Endodermal cell (in vitro differentiated cells): ENCODE results near the gene CCRL2. TPM values are rescaled to one million over a fixed set of nuclear protein-coding genes. Genes with fewer than 3 reads are reported as not detected.

Source experiments
- DNase-seq: peaks from one replicate; pipeline ENCODE4 v3.0.0-alpha.2; 2017
- H3K27ac ChIP-seq: 2 replicates; pipeline ENCODE4 v1.5.1; 2013; ENCODE audit warnings: mild to moderate bottlenecking, low read depth, low read length, moderate library complexity
- H3K27me3 ChIP-seq: 2 replicates; pipeline ENCODE4 v1.6.1; 2013; ENCODE audit warnings: mild to moderate bottlenecking, low read length, moderate library complexity; ENCODE audit not compliant: insufficient read depth, control insufficient read depth, poor library complexity, severe bottlenecking
- H3K36me3 ChIP-seq: 2 replicates; pipeline ENCODE4 v1.7.0; 2013; ENCODE audit warnings: mild to moderate bottlenecking, low read length, moderate library complexity; ENCODE audit not compliant: control insufficient read depth, insufficient read depth
- H3K4me1 ChIP-seq: one replicate; pipeline ENCODE4 v1.7.0; 2013; ENCODE audit warnings: low read length; ENCODE audit not compliant: control insufficient read depth, insufficient read depth
- H3K4me3 ChIP-seq: 2 replicates; pipeline ENCODE4 v1.5.1; 2013; ENCODE audit warnings: mild to moderate bottlenecking, low read length, moderate library complexity
- H3K9ac ChIP-seq: 2 replicates; pipeline ENCODE4 v1.6.1; 2013; ENCODE audit warnings: mild to moderate bottlenecking, low read length, moderate library complexity; ENCODE audit not compliant: poor library complexity, severe bottlenecking; ENCODE audit errors: extremely low read depth
- H3K9me3 ChIP-seq: 2 replicates; pipeline ENCODE4 v1.6.1; 2013; ENCODE audit warnings: mild to moderate bottlenecking, low read length, moderate library complexity; ENCODE audit not compliant: control insufficient read depth
- H3K27ac Mint-ChIP-seq: 2 replicates; pipeline ENCODE4 v1.8.0; 2020; ENCODE audit warnings: mixed read lengths
- H3K27me3 Mint-ChIP-seq: 2 replicates; pipeline ENCODE4 v1.8.0; 2021; ENCODE audit warnings: mild to moderate bottlenecking, mixed read lengths; ENCODE audit not compliant: insufficient read depth
- H3K36me3 Mint-ChIP-seq: 2 replicates; pipeline ENCODE4 v1.8.0; 2020; ENCODE audit warnings: low read depth, mixed read lengths
- H3K4me1 Mint-ChIP-seq: 2 replicates; pipeline ENCODE4 v1.8.0; 2020; ENCODE audit warnings: mixed read lengths
- H3K4me3 Mint-ChIP-seq: 2 replicates; pipeline ENCODE4 v1.8.0; 2020; ENCODE audit warnings: mild to moderate bottlenecking, moderate library complexity, mixed read lengths
- H3K9me3 Mint-ChIP-seq: 2 replicates; pipeline ENCODE4 v1.8.0; 2020; ENCODE audit warnings: mild to moderate bottlenecking, mixed read lengths
- CTCF ChIP-seq: fragments of 200-600 bp; sonication (generic); conservative IDR thresholded peaks from 2 replicates; pipeline ENCODE4 v1.5.0; 2021; ENCODE audit warnings: antibody characterized with exemption, mild to moderate bottlenecking
- WGBS, 2 experiments: methylation state at CpG; one replicate each; pipeline versions ENCODE4 v1.1.5 to v1.1.7; 2013; ENCODE audit warnings: missing lambda C conversion rate in 2 of 2, mixed read lengths in 1 of 2; ENCODE audit not compliant: insufficient coverage in 1 of 2, insufficient read length in 1 of 2; 5-methylcytosine and 5-hydroxymethylcytosine counted together
- total RNA-seq, 2 donors: library from RNA; stranded (reverse); fragmentation: NEBNext Ultra II Directional in 1 of 2; extraction: Animal tissue kit (Norgen Biotek cat#: 25700) in 1 of 2; gene quantifications; 2 replicates in 1 of 2; 3 replicates in 1 of 2; pipeline ENCODE4 v1.2.1, GENCODE V29; 2021

The CCRL2 gene
- total RNA-seq, 2 donors from 2014 or later: not detected

GRCh38 chr3:46417841-46418611, 11.0 kb downstream of the CCRL2 start:
- H3K4me3 Mint-ChIP-seq: no peak overlapping the region
- Histone ChIP-seq H3K4me3 (no peak overlapping the region), H3K27ac (no peak overlapping the region), H3K9ac (no peak overlapping the region), H3K36me3 (no peaks in the 10 kb centered on the region), H3K4me1 (peaks cover 13% of the 10 kb centered on the region), H3K27me3 (no peaks in the 10 kb centered on the region), H3K9me3 (no peaks in the 10 kb centered on the region)
- H3K4me1 Mint-ChIP-seq: peaks cover 25% of the 10 kb centered on the region
- no peak for TF ChIP-seq CTCF
- no peaks in the 10 kb centered on the region for H3K27me3 Mint-ChIP-seq
- DNase-seq: peak; percentile 74
- no peaks in the 10 kb centered on the region for H3K36me3 Mint-ChIP-seq
- H3K27ac Mint-ChIP-seq: peak overlapping the region; percentile 68
- WGBS, 2 experiments: 75% methylated on average over 7 to 9 of the region's 9 CpGs
- H3K9me3 Mint-ChIP-seq: no peaks in the 10 kb centered on the region

GRCh38 chr3:46419816-46420215, 12.8 kb downstream of the CCRL2 start:
- Mint-ChIP-seq H3K36me3 (no peaks in the 10 kb centered on the region), H3K4me3 (no peak overlapping the region), H3K27me3 (no peaks in the 10 kb centered on the region), H3K4me1 (peaks cover 25% of the 10 kb centered on the region), H3K9me3 (no peaks in the 10 kb centered on the region), H3K27ac (no peak overlapping the region)
- H3K9me3 ChIP-seq: no peaks in the 10 kb centered on the region
- no peak overlapping the region for H3K9ac ChIP-seq
- no peaks in the 10 kb centered on the region for H3K36me3 ChIP-seq
- H3K27me3 ChIP-seq: no peaks in the 10 kb centered on the region
- H3K27ac ChIP-seq: no peak overlapping the region
- DNase-seq: no peak
- WGBS, 2 experiments: 92 to 94% methylated on average over 4 of the region's 4 CpGs
- H3K4me3 ChIP-seq: no peak overlapping the region
- no peak for TF ChIP-seq CTCF
- peaks cover 13% of the 10 kb centered on the region for H3K4me1 ChIP-seq

GRCh38 chr3:46420931-46421330, 13.9 kb downstream of the CCRL2 start:
- H3K4me3 Mint-ChIP-seq: no peak overlapping the region
- no peaks in the 10 kb centered on the region for H3K27me3 Mint-ChIP-seq
- Histone ChIP-seq H3K4me1 (peaks cover 11% of the 10 kb centered on the region), H3K27ac (no peak overlapping the region), H3K36me3 (no peaks in the 10 kb centered on the region), H3K4me3 (no peak overlapping the region), H3K9me3 (no peaks in the 10 kb centered on the region), H3K9ac (no peak overlapping the region), H3K27me3 (no peaks in the 10 kb centered on the region)
- no peak for TF ChIP-seq CTCF
- 86 to 94% methylated on average over 2 of the region's 2 CpGs for WGBS, 2 experiments
- H3K27ac Mint-ChIP-seq: no peak overlapping the region
- no peak for DNase-seq
- H3K36me3 Mint-ChIP-seq: no peaks in the 10 kb centered on the region
- no peaks in the 10 kb centered on the region for H3K9me3 Mint-ChIP-seq
- H3K4me1 Mint-ChIP-seq: peaks cover 21% of the 10 kb centered on the region
